ENCODE results near the gene CARD10. TPM values are rescaled to one million over a fixed set of nuclear protein-coding genes. Genes with fewer than 3 reads are reported as not detected.

CARD10 gene
- total RNA-seq, 3 donors from 2014 or later (not counting 1 experiment from before 2014, with no cell fraction given): 0.09 to 0.16 (median 0.10) TPM

DNA sequence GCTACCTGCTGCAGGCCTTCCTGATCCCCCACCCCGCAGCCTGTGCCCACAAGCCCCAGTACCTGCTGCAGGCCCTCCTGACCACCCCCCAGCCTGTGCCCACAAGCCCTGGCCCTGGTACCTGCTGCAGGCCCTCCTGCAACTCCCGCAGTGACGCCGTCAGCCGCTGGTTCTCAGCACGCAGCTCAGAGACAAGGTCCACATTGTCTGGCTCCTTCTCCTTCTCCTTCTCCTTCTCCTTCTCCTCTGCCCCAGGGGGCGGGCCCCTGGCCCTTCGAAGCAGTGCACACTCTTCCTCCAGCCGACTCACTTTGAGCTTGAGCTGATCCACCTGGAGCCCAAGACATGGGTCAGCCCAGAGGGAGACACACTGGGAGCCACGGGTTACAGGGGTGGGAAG, 9.1 kb downstream of the CARD10 start:
- no peaks in the 10 kb centered on the region for H3K9me3 ChIP-seq (ENCODE audit: control insufficient read depth, insufficient read depth, low read length)
- no peak for DNase-seq
- no peaks in the 10 kb centered on the region for H3K27me3 ChIP-seq (ENCODE audit: control insufficient read depth, insufficient read depth, low read length)
- H3K9me3 Mint-ChIP-seq: no peaks in the 10 kb centered on the region
- intact Hi-C loops (cut with micrococcal nuclease): no loop called here
- H3K4me3 Mint-ChIP-seq: no peak overlapping the region
- H3K4me3 ChIP-seq (ENCODE audit: low read length): no peak overlapping the region
- H3K36me3 ChIP-seq (ENCODE audit: control insufficient read depth, insufficient read depth, low read length): no peaks in the 10 kb centered on the region
- no peaks in the 10 kb centered on the region for H3K4me1 Mint-ChIP-seq
- no peaks in the 10 kb centered on the region for H3K4me1 ChIP-seq (ENCODE audit: control insufficient read depth, insufficient read depth, low read length)
- no peak overlapping the region for H3K27ac Mint-ChIP-seq
- H3K36me3 Mint-ChIP-seq: no peaks in the 10 kb centered on the region
- no peak overlapping the region for H3K27ac ChIP-seq (ENCODE audit: low read length)
- no peak for TF ChIP-seq CTCF (IDR thresholded peaks at IDR 0.05)
- ATAC-seq: no peak
- peaks cover 0 to 7% of the 10 kb centered on the region in 2 donors for H3K27me3 Mint-ChIP-seq (ENCODE audit: low read depth in 2 of 2)
- WGBS (ENCODE audit: insufficient coverage): 92% methylated on average over 10 of the region's 10 CpGs

- Mint-ChIP-seq H3K4me1 (no peaks in the 10 kb centered on the region), H3K9me3 (no peaks in the 10 kb centered on the region), H3K27ac (no peak overlapping the region), H3K4me3 (no peak overlapping the region), H3K36me3 (no peaks in the 10 kb centered on the region), H3K27me3 (ENCODE audit: low read depth in 2 of 2) (peaks cover 0 to 4% of the 10 kb centered on the region in 2 donors)
- DNase-seq: no peak
- 84% methylated on average over 8 of the region's 10 CpGs for WGBS (ENCODE audit: insufficient coverage)
- Histone ChIP-seq H3K27ac (ENCODE audit: low read length) (no peak overlapping the region), H3K9me3 (ENCODE audit: control insufficient read depth, insufficient read depth, low read length) (no peaks in the 10 kb centered on the region), H3K4me3 (ENCODE audit: low read length) (no peak overlapping the region), H3K4me1 (ENCODE audit: control insufficient read depth, insufficient read depth, low read length) (no peaks in the 10 kb centered on the region), H3K36me3 (ENCODE audit: control insufficient read depth, insufficient read depth, low read length) (no peaks in the 10 kb centered on the region), H3K27me3 (ENCODE audit: control insufficient read depth, insufficient read depth, low read length) (no peaks in the 10 kb centered on the region)
- no peak for ATAC-seq
- intact Hi-C loops (cut with micrococcal nuclease): no loop called here
- no peak for TF ChIP-seq CTCF (IDR thresholded peaks at IDR 0.05)
These were observed 10.0 kb downstream of the CARD10 start for GRCh38 chr22:37509059-37509860.

DNA sequence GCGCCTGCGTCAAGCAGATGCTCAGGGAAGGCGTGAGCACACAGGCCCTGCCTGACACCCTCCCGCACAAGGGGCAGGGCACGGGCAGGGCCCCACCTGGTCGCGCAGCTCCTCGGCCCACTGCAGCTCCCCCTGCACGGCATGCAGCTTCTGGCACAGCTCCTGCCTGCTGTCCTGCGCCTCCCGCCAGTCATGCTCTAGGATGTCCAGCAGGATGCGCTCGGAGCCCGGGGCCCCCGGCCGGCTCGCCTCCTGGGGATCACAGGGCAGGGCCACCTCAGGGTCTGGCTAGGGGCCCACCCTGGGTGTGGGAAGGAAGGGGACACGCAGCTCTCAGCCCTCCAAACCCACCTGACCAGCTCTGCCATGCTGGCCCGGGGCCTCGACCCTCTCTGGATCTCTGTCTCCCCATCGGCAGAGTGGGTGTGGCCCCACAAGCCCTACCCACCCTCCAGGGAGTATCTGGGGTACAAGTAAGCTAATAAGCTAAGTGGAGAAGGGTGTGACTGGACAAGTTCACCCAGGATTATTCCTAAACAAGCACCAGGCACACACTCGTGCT, 10.7 kb downstream of the CARD10 start:
- DNase-seq (no peak), ATAC-seq (no peak)
- H3K36me3 ChIP-seq (ENCODE audit: control insufficient read depth, insufficient read depth, low read length): no peaks in the 10 kb centered on the region
- Mint-ChIP-seq H3K4me3 (no peak overlapping the region), H3K27ac (no peak overlapping the region), H3K27me3 (ENCODE audit: low read depth in 2 of 2) (peaks cover 0 to 4% of the 10 kb centered on the region in 2 donors), H3K36me3 (no peaks in the 10 kb centered on the region), H3K9me3 (no peaks in the 10 kb centered on the region), H3K4me1 (no peaks in the 10 kb centered on the region)
- H3K4me3 ChIP-seq (ENCODE audit: low read length): no peak overlapping the region
- no peaks in the 10 kb centered on the region for H3K27me3 ChIP-seq (ENCODE audit: control insufficient read depth, insufficient read depth, low read length)
- intact Hi-C loops (cut with micrococcal nuclease): no loop called here
- 94% methylated on average over 21 of the region's 22 CpGs for WGBS (ENCODE audit: insufficient coverage)
- no peaks in the 10 kb centered on the region for H3K9me3 ChIP-seq (ENCODE audit: control insufficient read depth, insufficient read depth, low read length)
- no peaks in the 10 kb centered on the region for H3K4me1 ChIP-seq (ENCODE audit: control insufficient read depth, insufficient read depth, low read length)
- no peak for TF ChIP-seq CTCF (IDR thresholded peaks at IDR 0.05)
- H3K27ac ChIP-seq (ENCODE audit: low read length): no peak overlapping the region

Data from natural killer cell (primary cell).